Endothelial cell of umbilical vein (primary cell): ENCODE data around the gene CBLN4. TPM values are rescaled to one million over a fixed set of nuclear protein-coding genes. Genes with fewer than 3 reads are reported as not detected.

ENCODE experiments used
- BruUV-seq: library from RNA; stranded (reverse); fragments of 400-500 nt; replicated peaks from 2 replicates; lab custom pipeline; 2021; lab: Mats Ljungman, UMichigan
- CTCF ChIA-PET: fragments of 300-600, 350-600 bp; sonication (Branson Sonifier 250); formaldehyde crosslinking; loops from one replicate; lab custom pipeline; 2021; ENCODE audit warnings: antibody characterized with exemption, inconsistent platforms; lab: Charles Lee
- POLR2A ChIA-PET: fragments of 300-600, 350-600 bp; sonication (Branson Sonifier 250); formaldehyde crosslinking; loops from one replicate; lab custom pipeline; 2021; ENCODE audit warnings: antibody characterized with exemption, inconsistent platforms; lab: Charles Lee
- DNase-seq: peaks from one replicate; pipeline ENCODE4 v3.0.0-alpha.2; 2011; ENCODE audit warnings: low read depth, low spot score
- FAIRE-seq: peaks from 2 replicates; lab custom pipeline; 2011; peaks lifted over from hg19 to GRCh38; lab: Jason Lieb, UNC
- H2AFZ ChIP-seq: 2 replicates; pipeline ENCODE4 v1.6.0; 2012; ENCODE audit warnings: low read depth, low read length, control low read depth, inconsistent platforms
- H3K27ac ChIP-seq: 2 replicates; pipeline ENCODE4 v1.5.1; 2011; ENCODE audit warnings: low read depth, mild to moderate bottlenecking, control low read depth, low read length, moderate library complexity; ENCODE audit not compliant: insufficient read depth
- H3K27me3 ChIP-seq, 2 experiments: 2 replicates each; pipeline versions ENCODE4 v1.6.0 to v1.6.1; 2011; ENCODE audit warnings: low read length in 2 of 2, mixed read lengths in 1 of 2; ENCODE audit not compliant: control insufficient read depth in 2 of 2, insufficient read depth in 2 of 2
- H3K36me3 ChIP-seq, 2 experiments: 2 replicates in 1 of 2; 3 replicates in 1 of 2; pipeline ENCODE4 v1.5.1; 2011; ENCODE audit warnings: low read length in 2 of 2, mild to moderate bottlenecking in 1 of 2, moderate library complexity in 1 of 2; ENCODE audit not compliant: control insufficient read depth in 2 of 2, insufficient read depth in 2 of 2; ENCODE audit errors: extremely low read depth in 1 of 2
- H3K4me1 ChIP-seq: 3 replicates; pipeline ENCODE4 v1.5.1; 2011; ENCODE audit warnings: mild to moderate bottlenecking, low read length; ENCODE audit not compliant: control insufficient read depth, insufficient read depth; ENCODE audit errors: extremely low read depth
- H3K4me2 ChIP-seq: 2 replicates; pipeline ENCODE4 v1.6.1; 2011; ENCODE audit warnings: low read length, control low read depth, mixed read lengths; ENCODE audit not compliant: insufficient read depth
- H3K4me3 ChIP-seq, 3 experiments: fragments of 200-600 bp in 1 of 3; sonication (generic), shearing (Covaris generic) in 1 of 3; replicated peaks in 1 of 3; 2 replicates each; pipeline ENCODE4 v1.5.1; 2011 to 2016; ENCODE audit warnings: control low read depth in 3 of 3, low read length in 3 of 3, mild to moderate bottlenecking in 2 of 3, inconsistent platforms in 1 of 3, low read depth in 1 of 3, moderate library complexity in 1 of 3; ENCODE audit not compliant: insufficient read depth in 1 of 3
- H3K79me2 ChIP-seq: 2 replicates; pipeline ENCODE4 v1.6.0; 2012; ENCODE audit warnings: low read length, inconsistent platforms; ENCODE audit not compliant: control insufficient read depth, insufficient read depth
- H3K9ac ChIP-seq: replicated peaks from 2 replicates; pipeline ENCODE3; 2011; ENCODE audit warnings: low read length, control low read depth; ENCODE audit not compliant: insufficient read depth; ENCODE audit errors: extremely low read depth
- H3K9me1 ChIP-seq: replicated peaks from 3 replicates; pipeline ENCODE4 v1.6.0; 2011; ENCODE audit warnings: mild to moderate bottlenecking, low read length; ENCODE audit not compliant: control insufficient read depth, insufficient read depth; ENCODE audit errors: extremely low read depth
- H3K9me3 ChIP-seq: replicated peaks from 2 replicates; pipeline ENCODE4 v1.5.1; 2012; ENCODE audit warnings: low read length, inconsistent platforms; ENCODE audit not compliant: control insufficient read depth, insufficient read depth
- H4K20me1 ChIP-seq: replicated peaks from 2 replicates; pipeline ENCODE3; 2011; ENCODE audit warnings: mild to moderate bottlenecking, low read length; ENCODE audit not compliant: control insufficient read depth, insufficient read depth; ENCODE audit errors: extremely low read depth
- CTCF ChIP-seq, 2 donors: IDR thresholded peaks; 1 replicate in 1 of 2; 2 replicates in 1 of 2; pipeline ENCODE4 v1.5.1; 2011; ENCODE audit warnings: low read length in 2 of 2, mild to moderate bottlenecking in 2 of 2, moderate library complexity in 2 of 2, control low read depth in 1 of 2, inconsistent platforms in 1 of 2, low read depth in 1 of 2; ENCODE audit not compliant: insufficient read depth in 1 of 2; ENCODE audit errors: extremely low read depth in 1 of 2
- EZH2 ChIP-seq: IDR thresholded peaks from 2 replicates; pipeline ENCODE4 v1.6.1; 2012; ENCODE audit warnings: borderline replicate concordance, low read depth, mild to moderate bottlenecking, moderate library complexity, low read length, inconsistent platforms; ENCODE audit not compliant: severe bottlenecking
- FOS ChIP-seq: IDR thresholded peaks from 2 replicates; pipeline ENCODE4 v1.6.1; 2011; ENCODE audit warnings: mild to moderate bottlenecking, low read length, moderate library complexity, borderline replicate concordance; ENCODE audit not compliant: insufficient read depth
- GATA2 ChIP-seq: IDR thresholded peaks from 2 replicates; pipeline ENCODE4 v1.7.0; 2011; ENCODE audit warnings: low read depth, mild to moderate bottlenecking, moderate library complexity, mixed read lengths, low read length; ENCODE audit not compliant: insufficient read length, insufficient read depth
- JUN ChIP-seq: IDR thresholded peaks from 2 replicates; pipeline ENCODE4 v1.6.1; 2011; ENCODE audit warnings: borderline replicate concordance, low read depth; ENCODE audit not compliant: insufficient read length, insufficient read depth
- MAX ChIP-seq: IDR thresholded peaks from 2 replicates; pipeline ENCODE4 v1.6.1; 2011; ENCODE audit not compliant: insufficient read depth, insufficient read length
- MYC ChIP-seq: IDR thresholded peaks from one replicate; pipeline ENCODE4 v1.6.1; 2011; ENCODE audit warnings: mild to moderate bottlenecking, low read depth, low read length
- POLR2A ChIP-seq: IDR thresholded peaks from 2 replicates; pipeline ENCODE4 v1.6.1; 2012; ENCODE audit warnings: low read depth, mild to moderate bottlenecking, control low read depth, low read length
- POLR2AphosphoS5 ChIP-seq: IDR thresholded peaks from 2 replicates; pipeline ENCODE4 v1.6.1; 2012; ENCODE audit warnings: low read depth, mild to moderate bottlenecking, control low read depth, low read length, moderate library complexity; ENCODE audit not compliant: insufficient read depth
- dilution Hi-C: fragments of 300-500 bp; cut with MboI; formaldehyde crosslinking; loops from one replicate; pipeline ENCODE4 v1.15.0; 2019; ENCODE audit warnings: low sequenced_read_pairs; ENCODE audit not compliant: extremely low pct_ligation_motif_present
- intact Hi-C: fragments of 100-400 bp; cut with micrococcal nuclease; formaldehyde crosslinking; loops from one replicate; pipeline ENCODE4 v1.10.0; 2022
- polyA plus RNA-seq, 4 experiments: library from polyadenylated mRNA; depleted of rRNA in 3 of 4; stranded (reverse) in 3 of 4; unstranded in 1 of 4; fragments of >200 nt; gene quantifications; 2 replicates each; pipeline versions ENCODE4 v1.2.1 to v1.2.3, GENCODE V29; 2011 to 2012; ENCODE audit warnings: missing spikeins in 1 of 4
- total RNA-seq: library from RNA; stranded (reverse); gene quantifications from 2 replicates; pipeline ENCODE4 v1.2.3, GENCODE V29; 2021

The CBLN4 gene
- total and polyA plus RNA-seq, 2 donors (not counting 3 experiments of a cell fraction or from before 2014, with no cell fraction given): not detected

GRCh38 chr20:56002908-56003800 is 2.2 kb downstream of the CBLN4 start:
- no peak overlapping the region for H3K9ac ChIP-seq
- DNase-seq: no peak
- H3K27me3 ChIP-seq: no peaks in the 10 kb centered on the region
- dilution Hi-C loops: no loop called here
- no peaks in the 10 kb centered on the region for H3K9me1 ChIP-seq
- no peaks in the 10 kb centered on the region for H3K4me1 ChIP-seq
- no peak overlapping the region for H3K4me3 ChIP-seq
- ChIA-PET CTCF (no interaction called here), POLR2A (no interaction called here)
- H4K20me1 ChIP-seq: no peaks in the 10 kb centered on the region
- H3K27ac ChIP-seq: no peak overlapping the region
- no peaks in the 10 kb centered on the region for H3K36me3 ChIP-seq
- no TSS peak for BruUV-seq
- FAIRE-seq: no peak
- H3K79me2 ChIP-seq: no peaks in the 10 kb centered on the region
- intact Hi-C loops: no loop called here
- H2AFZ ChIP-seq: no peak overlapping the region
- no peak overlapping the region for H3K4me2 ChIP-seq
- no peak for TF ChIP-seq MYC
- no peak for TF ChIP-seq POLR2A
- no peak for TF ChIP-seq POLR2AphosphoS5
- TF ChIP-seq EZH2: no peak
- TF ChIP-seq GATA2: no peak
- TF ChIP-seq JUN: no peak
- TF ChIP-seq FOS: no peak
- TF ChIP-seq CTCF (IDR thresholded peaks at IDR 0.05; ENCODE audit: extremely low read depth in 1 of 2, insufficient read depth in 1 of 2, low read depth in 1 of 2, low read length in 2 of 2): no peak
- no peak for TF ChIP-seq MAX
- H3K9me3 ChIP-seq: no peaks in the 10 kb centered on the region
